ENCODE results near the gene TRIP12.
"Not testable (repeated sequence)": the region's sequence is repeated elsewhere in the genome, so short reads cannot be mapped to it uniquely, and the experiment has no call there.

The TRIP12 gene

DNA sequence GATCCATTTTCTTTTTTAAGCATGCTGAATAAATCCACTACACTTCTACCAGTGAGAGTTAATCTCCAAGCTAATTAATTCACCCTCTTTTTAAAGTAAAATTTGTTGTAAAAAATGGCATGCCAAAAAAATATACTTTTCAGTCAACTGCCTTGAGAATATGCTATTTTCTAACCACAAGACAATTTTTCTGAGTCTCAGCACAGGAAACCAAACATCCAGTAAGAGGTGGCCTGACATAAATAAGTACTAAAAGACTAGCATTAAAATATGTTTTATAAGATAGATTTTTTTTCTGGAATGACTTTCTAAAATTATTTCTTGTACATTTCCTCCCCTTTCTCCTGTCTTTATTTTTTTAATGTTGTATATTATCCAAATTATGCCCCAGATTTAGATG lies 3.4 kb upstream of the TRIP12 start:
- no peak overlapping the region for H3K4me3 ChIP-seq (ENCODE audit: low read length)
- peaks cover 13% of the 10 kb centered on the region for H3K79me2 ChIP-seq (ENCODE audit: low read length)
- no peak for TF ChIP-seq EZH2phosphoT487 (IDR thresholded peaks at IDR 0.05; ENCODE audit: low read length)
- no peak for TF ChIP-seq EZH2 (optimal IDR thresholded peaks at IDR 0.05; ENCODE audit: low read depth, low read length)
- TF ChIP-seq, protein P1, sequence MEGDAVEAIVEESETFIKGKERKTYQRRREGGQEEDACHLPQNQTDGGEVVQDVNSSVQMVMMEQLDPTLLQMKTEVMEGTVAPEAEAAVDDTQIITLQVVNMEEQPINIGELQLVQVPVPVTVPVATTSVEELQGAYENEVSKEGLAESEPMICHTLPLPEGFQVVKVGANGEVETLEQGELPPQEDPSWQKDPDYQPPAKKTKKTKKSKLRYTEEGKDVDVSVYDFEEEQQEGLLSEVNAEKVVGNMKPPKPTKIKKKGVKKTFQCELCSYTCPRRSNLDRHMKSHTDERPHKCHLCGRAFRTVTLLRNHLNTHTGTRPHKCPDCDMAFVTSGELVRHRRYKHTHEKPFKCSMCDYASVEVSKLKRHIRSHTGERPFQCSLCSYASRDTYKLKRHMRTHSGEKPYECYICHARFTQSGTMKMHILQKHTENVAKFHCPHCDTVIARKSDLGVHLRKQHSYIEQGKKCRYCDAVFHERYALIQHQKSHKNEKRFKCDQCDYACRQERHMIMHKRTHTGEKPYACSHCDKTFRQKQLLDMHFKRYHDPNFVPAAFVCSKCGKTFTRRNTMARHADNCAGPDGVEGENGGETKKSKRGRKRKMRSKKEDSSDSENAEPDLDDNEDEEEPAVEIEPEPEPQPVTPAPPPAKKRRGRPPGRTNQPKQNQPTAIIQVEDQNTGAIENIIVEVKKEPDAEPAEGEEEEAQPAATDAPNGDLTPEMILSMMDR (IDR thresholded peaks at IDR 0.05; ENCODE audit: low read length): no peak
- no peak for DNase-seq
- H4K20me1 ChIP-seq (ENCODE audit: insufficient read depth, low read length): no peaks in the 10 kb centered on the region
- H3K36me3 ChIP-seq (replicated peaks; ENCODE audit: insufficient read depth, low read length): no peaks in the 10 kb centered on the region
- no peaks in the 10 kb centered on the region for H3K27me3 ChIP-seq (replicated peaks; ENCODE audit: insufficient read depth, low read length)
- no peak overlapping the region for H2AFZ ChIP-seq (ENCODE audit: low read length)
- no peak overlapping the region for H3K4me2 ChIP-seq (ENCODE audit: low read depth, low read length)
- H3K9me3 ChIP-seq (replicated peaks; ENCODE audit: insufficient read depth, low read length): no peaks in the 10 kb centered on the region
- no peak overlapping the region for H3K27ac ChIP-seq (ENCODE audit: low read length)
- H3K4me1 ChIP-seq (ENCODE audit: low read length): no peaks in the 10 kb centered on the region
- no peaks in the 10 kb centered on the region for H3K9me2 ChIP-seq (replicated peaks; ENCODE audit: insufficient read depth, low read length)
- H3F3A ChIP-seq (ENCODE audit: insufficient read depth, low read length): peaks cover 10% of the 10 kb centered on the region
- no peak overlapping the region for H3K9ac ChIP-seq (ENCODE audit: low read length)

DNA sequence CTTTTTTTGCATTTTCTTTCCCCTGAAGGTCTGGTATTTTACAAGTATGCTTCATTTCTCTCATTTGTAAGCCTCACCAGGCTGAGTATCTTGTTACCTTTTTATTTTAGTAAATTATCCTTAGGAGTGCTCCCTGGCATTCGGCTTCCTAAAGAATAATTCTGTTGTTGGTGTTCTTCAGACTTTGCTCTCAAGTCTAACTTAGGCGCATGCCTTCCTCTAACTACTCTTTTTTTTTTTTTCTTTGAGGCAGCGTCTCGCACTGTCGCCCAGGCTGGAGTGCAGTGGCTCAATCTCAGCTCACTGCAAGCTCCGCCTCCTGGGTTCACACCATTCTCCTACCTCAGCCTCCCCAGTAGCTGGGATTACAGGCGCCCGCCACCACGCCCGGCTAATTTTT lies 2.7 kb upstream of the TRIP12 start:
- H3K9me3 ChIP-seq (replicated peaks; ENCODE audit: insufficient read depth, low read length); H3K4me1 ChIP-seq (ENCODE audit: low read length); H3K27me3 ChIP-seq (replicated peaks; ENCODE audit: insufficient read depth, low read length); H2AFZ ChIP-seq (ENCODE audit: low read length); H3K4me3 ChIP-seq (ENCODE audit: low read length); H3K4me2 ChIP-seq (ENCODE audit: low read depth, low read length); H3K9me2 ChIP-seq (replicated peaks; ENCODE audit: insufficient read depth, low read length); H4K20me1 ChIP-seq (ENCODE audit: insufficient read depth, low read length); DNase-seq; H3K9ac ChIP-seq (ENCODE audit: low read length); H3K36me3 ChIP-seq (replicated peaks; ENCODE audit: insufficient read depth, low read length); H3K27ac ChIP-seq (ENCODE audit: low read length): not testable (repeated sequence)
- peaks cover 19% of the 10 kb centered on the region for H3K79me2 ChIP-seq (ENCODE audit: low read length)
- H3F3A ChIP-seq (ENCODE audit: insufficient read depth, low read length): peaks cover 15% of the 10 kb centered on the region

DNA sequence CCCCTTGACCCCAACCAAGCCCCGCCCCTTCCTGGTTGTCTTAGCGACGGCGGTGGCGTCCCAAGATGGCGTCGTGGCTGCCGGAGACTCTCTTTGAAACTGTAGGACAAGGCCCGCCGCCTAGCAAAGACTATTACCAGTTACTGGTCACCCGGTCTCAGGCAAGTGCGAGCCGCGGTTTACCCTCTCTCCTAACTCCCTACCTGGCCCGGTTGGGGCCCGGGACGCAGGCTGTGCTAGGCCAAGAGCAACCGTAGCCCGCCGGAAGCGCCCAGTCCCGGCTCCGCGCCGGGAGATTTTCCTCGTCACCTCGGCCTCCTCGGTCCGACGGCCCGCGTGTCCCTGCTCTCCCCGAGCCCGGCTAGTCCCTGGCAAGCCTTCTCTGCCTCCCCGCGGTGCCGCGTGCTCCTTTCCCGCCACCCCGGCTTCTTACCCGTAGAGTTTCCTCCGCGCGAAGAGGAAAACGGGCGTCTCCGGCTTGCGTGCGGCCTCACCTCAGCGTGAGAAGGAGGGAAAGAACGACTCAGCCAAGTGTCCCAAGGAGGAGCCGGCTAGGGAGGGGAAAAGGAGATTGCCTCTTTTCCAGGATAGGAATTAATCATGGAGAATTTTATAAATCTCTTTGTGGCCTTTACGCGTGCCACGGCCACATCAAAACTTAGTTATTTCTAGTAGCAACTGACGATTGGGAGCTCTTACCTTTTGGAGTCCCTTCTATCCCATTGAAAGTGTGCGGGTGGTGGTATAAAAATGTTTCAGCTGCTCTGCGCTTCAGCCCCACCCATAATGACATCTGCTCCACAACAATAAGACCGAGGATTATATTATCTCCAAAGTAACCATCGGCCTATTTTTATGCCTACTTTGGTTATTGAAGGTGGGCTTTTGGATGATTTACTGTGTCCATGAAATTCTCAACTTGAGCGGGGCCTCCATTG lies 909 bp upstream of the TRIP12 start, which contains the start of gene FBXO36:
FBXO36 (plus strand) TSS at position 55 of the 938 bp plus-strand sequence; CDS start at position 66, 11 bp downstream.
- TF ChIP-seq, protein P1 (IDR thresholded peaks at IDR 0.05; ENCODE audit: low read length): no peak
- TF ChIP-seq EZH2 (optimal IDR thresholded peaks at IDR 0.05; ENCODE audit: low read depth, low read length) (no peak), EZH2phosphoT487 (IDR thresholded peaks at IDR 0.05; ENCODE audit: low read length) (no peak)
- no peaks in the 10 kb centered on the region for H3K36me3 ChIP-seq (replicated peaks; ENCODE audit: insufficient read depth, low read length)
- H3K4me3 ChIP-seq (ENCODE audit: low read length): peak within 1 kb of the TSS; percentile 90
- no peaks in the 10 kb centered on the region for H3K9me3 ChIP-seq (replicated peaks; ENCODE audit: insufficient read depth, low read length)
- DNase-seq: peak; percentile 86
- H3K79me2 ChIP-seq (ENCODE audit: low read length): peaks cover 38% of the 10 kb centered on the region
- no peaks in the 10 kb centered on the region for H3K9me2 ChIP-seq (replicated peaks; ENCODE audit: insufficient read depth, low read length)
- peak within 1 kb of the TSS; percentile 91 for H3K27ac ChIP-seq (ENCODE audit: low read length)
- H3K27me3 ChIP-seq (replicated peaks; ENCODE audit: insufficient read depth, low read length): no peaks in the 10 kb centered on the region
- peak within 1 kb of the TSS; percentile 97 for H2AFZ ChIP-seq (ENCODE audit: low read length)
- H3K4me2 ChIP-seq (ENCODE audit: low read depth, low read length): peak within 1 kb of the TSS; percentile 84
- H4K20me1 ChIP-seq (ENCODE audit: insufficient read depth, low read length): no peaks in the 10 kb centered on the region
- 0 out of 2 replicates have a peak, but pooled peaks cover 5% of the 10 kb centered on the region for H3K4me1 ChIP-seq (ENCODE audit: low read length)
- peak within 1 kb of the TSS; percentile 89 for H3K9ac ChIP-seq (ENCODE audit: low read length)
- peaks cover 15% of the 10 kb centered on the region for H3F3A ChIP-seq (ENCODE audit: insufficient read depth, low read length)

All from MM.1S (cell line).